GM12878 (cell line): ENCODE measurements around the gene VPS54. TPM values are rescaled to one million over a fixed set of nuclear protein-coding genes. Genes with fewer than 3 reads are reported as not detected.

Experiments used
- ATAC-seq: fragments of 200-7000 bp; cut with Tn5 transposase; 3 replicates; pipeline ENCODE4 v1.9.1; 2020; ENCODE audit warnings: mild to moderate bottlenecking, moderate library complexity
- BruUV-seq: library from RNA; stranded (reverse); fragments of 400-500 nt; replicated peaks from 2 replicates; lab custom pipeline; 2021; lab: Mats Ljungman, UMichigan
- CTCF ChIA-PET: fragments of 300-600 bp; sonication (Branson Sonifier 250); formaldehyde crosslinking; extraction: SDS; loops from one replicate; lab custom pipeline; 2021; ENCODE audit warnings: inconsistent platforms; lab: Yijun Ruan, JAX
- POLR2A ChIA-PET: fragments of 350-600 bp; formaldehyde crosslinking; extraction: SDS; loops from one replicate; lab custom pipeline; 2021; ENCODE audit warnings: inconsistent platforms; lab: Charles Lee
- RAD21 ChIA-PET: fragments of 300-600 bp; sonication (Branson Sonifier 250); formaldehyde crosslinking; loops from one replicate; lab custom pipeline; 2023; ENCODE audit warnings: antibody characterized with exemption; ENCODE audit not compliant: unreplicated experiment; lab: Charles Lee
- SMC1A ChIA-PET: fragments of 300-600 bp; sonication (Branson Sonifier 250); formaldehyde crosslinking; loops from one replicate; lab custom pipeline; 2023; ENCODE audit not compliant: unreplicated experiment, uncharacterized antibody; lab: Charles Lee
- DNase-seq: peaks from one replicate; pipeline ENCODE4 v3.0.0-alpha.2; 2011; ENCODE audit warnings: low read depth, low spot score
- FAIRE-seq: peaks from 3 replicates; lab custom pipeline; 2011; peaks lifted over from hg19 to GRCh38; lab: Jason Lieb, UNC
- H2AFZ ChIP-seq: 2 replicates; pipeline ENCODE4 v1.6.0; 2011; ENCODE audit warnings: low read depth, low read length, control low read depth; ENCODE audit not compliant: control insufficient read depth
- H3K27ac ChIP-seq: 2 replicates; pipeline ENCODE4 v1.5.1; 2011; ENCODE audit warnings: control low read depth; ENCODE audit not compliant: control insufficient read depth, insufficient read depth
- H3K27me3 ChIP-seq, 2 experiments: replicated peaks in 1 of 2; 2 replicates each; pipeline versions ENCODE4 v1.6.0 to v1.6.1; 2011; ENCODE audit warnings: low read length in 1 of 2; ENCODE audit not compliant: control insufficient read depth in 2 of 2, insufficient read depth in 2 of 2
- H3K36me3 ChIP-seq, 2 experiments: 2 replicates each; pipeline ENCODE4 v1.5.1; 2011; ENCODE audit warnings: low read length in 1 of 2; ENCODE audit not compliant: control insufficient read depth in 2 of 2, insufficient read depth in 2 of 2
- H3K4me1 ChIP-seq: 2 replicates; pipeline ENCODE4 v1.6.1; 2011; ENCODE audit warnings: mild to moderate bottlenecking, low read length, moderate library complexity, mixed read lengths; ENCODE audit not compliant: control insufficient read depth, insufficient read depth
- H3K4me2 ChIP-seq: 2 replicates; pipeline ENCODE4 v1.6.0; 2011; ENCODE audit warnings: control low read depth; ENCODE audit not compliant: control insufficient read depth, insufficient read depth
- H3K4me3 ChIP-seq: fragments of 200-600 bp; sonication (generic); 2 replicates; pipeline ENCODE4 v1.5.1; 2016
- H3K79me2 ChIP-seq: 2 replicates; pipeline ENCODE4 v1.6.0; 2011; ENCODE audit warnings: low read length; ENCODE audit not compliant: control insufficient read depth, insufficient read depth
- H3K9ac ChIP-seq: 2 replicates; pipeline ENCODE4 v1.8.0; 2011; ENCODE audit warnings: low read length, control low read depth, mixed read lengths; ENCODE audit not compliant: control insufficient read depth, insufficient read depth
- H3K9me3 ChIP-seq: replicated peaks from 3 replicates; pipeline ENCODE4 v1.5.1; 2011; ENCODE audit warnings: mild to moderate bottlenecking, low read length; ENCODE audit not compliant: control insufficient read depth, insufficient read depth
- H4K20me1 ChIP-seq: 2 replicates; pipeline ENCODE4 v1.6.0; 2011; ENCODE audit not compliant: control insufficient read depth, insufficient read depth
- EZH2 ChIP-seq: IDR thresholded peaks from 2 replicates; pipeline ENCODE4 v1.6.1; 2012; ENCODE audit warnings: low read depth, mild to moderate bottlenecking, control low read depth, inconsistent platforms, low read length, borderline replicate concordance; ENCODE audit not compliant: control insufficient read depth
- GATAD2B ChIP-seq: fragments of 450-650 bp; conservative IDR thresholded peaks from 2 replicates; pipeline ENCODE4 v1.6.1; 2017; ENCODE audit warnings: low read depth, mild to moderate bottlenecking, moderate library complexity
- HCFC1 ChIP-seq: fragments of 150-350 bp; IDR thresholded peaks from 2 replicates; pipeline ENCODE4 v1.6.1; 2014; ENCODE audit warnings: low read length
- KDM1A ChIP-seq: fragments of 200-600 bp; sonication (generic); IDR thresholded peaks from 2 replicates; pipeline ENCODE4 v1.6.1; 2016; ENCODE audit warnings: borderline replicate concordance
- MLLT1 ChIP-seq: fragments of 450-650 bp; IDR thresholded peaks from 2 replicates; pipeline ENCODE4 v1.6.1; 2016; ENCODE audit warnings: mild to moderate bottlenecking
- RUNX3 ChIP-seq: IDR thresholded peaks from 2 replicates; pipeline ENCODE4 v1.6.1; 2012; ENCODE audit warnings: low read length, inconsistent platforms
- TCF12 ChIP-seq: IDR thresholded peaks from 2 replicates; pipeline ENCODE4 v1.6.1; 2011; ENCODE audit warnings: low read depth, mild to moderate bottlenecking, low read length
- ZBTB40 ChIP-seq: fragments of 450-650 bp; IDR thresholded peaks from 2 replicates; pipeline ENCODE4 v1.6.1; 2016; ENCODE audit warnings: mild to moderate bottlenecking, moderate library complexity, borderline replicate concordance
- whole genome bisulfite sequencing: methylation state at CpG from one replicate; pipeline ENCODE4 v1.1.6; 2016; ENCODE audit warnings: low lambda C conversion rate; ENCODE audit not compliant: insufficient replicate concordance, insufficient coverage; ENCODE audit errors: missing lambda C conversion rate; 5-methylcytosine and 5-hydroxymethylcytosine counted together
- in situ Hi-C: fragments of 300-500 bp; cut with MboI; formaldehyde crosslinking; loops from 9 replicates; pipeline ENCODE4 v1.14.3; 2018; ENCODE audit warnings: mixed read lengths
- intact Hi-C: fragments of 100-400 bp; cut with micrococcal nuclease; formaldehyde crosslinking; loops from one replicate; pipeline ENCODE4 v1.14.2; 2022; ENCODE audit not compliant: unreplicated experiment
- polyA plus RNA-seq, 11 experiments: library from polyadenylated mRNA; depleted of rRNA in 4 of 11; unstranded in 6 of 11; stranded (reverse) in 5 of 11; fragments of >200 nt; fragmentation: Nextera tagmentation in 4 of 11; fragmentation: Illumina TruSeq in 1 of 11; extraction: Ambion mirVana in 4 of 11; extraction: Trizol in 1 of 11; gene quantifications; 1 replicate in 1 of 11; 2 replicates in 10 of 11; pipeline versions ENCODE4 v1.2.1 to v1.2.3, GENCODE V29; 2011 to 2016; ENCODE audit warnings: inconsistent platforms in 2 of 11, missing spikeins in 2 of 11, low read depth in 1 of 11
- total RNA-seq, 4 experiments: library from RNA; depleted of rRNA in 3 of 4; stranded (reverse); fragments of >200 nt in 3 of 4; fragmentation: Illumina TruSeq in 1 of 4; extraction: Trizol in 1 of 4; gene quantifications; 2 replicates each; pipeline versions ENCODE4 v1.2.1 to v1.2.3, GENCODE V29; 2013 to 2021

The VPS54 gene
- total and polyA plus RNA-seq, 10 of the 15 experiments (the other 5 are each of a cell fraction or from before 2014, with no cell fraction given) = 1.6 to 16.2 (median 9.3) TPM

GRCh38 chr2:63872571-63873328 lies 146.5 kb downstream of the VPS54 start:
- no peak for DNase-seq
- H3K27me3 ChIP-seq = no peaks in the 10 kb centered on the region
- H3K9me3 ChIP-seq = peaks cover 10% of the 10 kb centered on the region
- SMC1A ChIA-PET = interaction anchor here (1.0 to 1.4 kb wide), 3 partner anchors 12 to 181 kb away, joined by 3 to 4 read pairs (median 3); no protein-coding TSS in a partner anchor
- no peak for TF ChIP-seq EZH2
- no peak for TF ChIP-seq RUNX3
- TF ChIP-seq MLLT1 = no peak
- no peak for TF ChIP-seq ZBTB40
- no peak for TF ChIP-seq KDM1A
- no peak for TF ChIP-seq TCF12
- TF ChIP-seq GATAD2B = no peak
- no peak for TF ChIP-seq HCFC1
- no peak overlapping the region for H2AFZ ChIP-seq
- no peak overlapping the region for H3K9ac ChIP-seq
- no peak overlapping the region for H3K4me3 ChIP-seq
- POLR2A ChIA-PET = interaction anchor here (0.6 to 0.8 kb wide), 3 partner anchors 10 to 176 kb away, joined by 3 to 5 read pairs (median 3); no protein-coding TSS in a partner anchor
- RAD21 ChIA-PET = no interaction called here
- H4K20me1 ChIP-seq = no peaks in the 10 kb centered on the region
- H3K36me3 ChIP-seq = peaks cover 0 to 4% of the 10 kb centered on the region in 2 experiments; a peak in 1 of 4 replicates
- no peak for ATAC-seq
- H3K4me2 ChIP-seq = no peak overlapping the region
- CTCF ChIA-PET = interaction anchor here (1.0 to 1.7 kb wide), 3 partner anchors 9 to 23 kb away, joined by 3 to 8 read pairs (median 3); no protein-coding TSS in a partner anchor
- FAIRE-seq = no peak
- WGBS = over 99% methylated on average over 6 of the region's 6 CpGs
- in situ Hi-C loops (no loop called here), intact Hi-C loops (no loop called here)
- no peak overlapping the region for H3K27ac ChIP-seq
- no TSS peak for BruUV-seq
- no peaks in the 10 kb centered on the region for H3K4me1 ChIP-seq
- H3K79me2 ChIP-seq = no peaks in the 10 kb centered on the region
